Upper lobe of left lung (tissue), 6 donors: ENCODE data around the gene NPC2. TPM values are rescaled to one million over a fixed set of nuclear protein-coding genes. Genes with fewer than 3 reads are reported as not detected.

ENCODE experiments used
- ATAC-seq, 2 donors: fragments of 200-7000 bp; cut with Tn5 transposase; one replicate each; pipeline ENCODE4 v1.9.1; 2022; ENCODE audit warnings: mild to moderate bottlenecking in 2 of 2, moderate library complexity in 2 of 2; ENCODE audit not compliant: low FRiP score in 2 of 2
- DNase-seq, 2 donors: peaks; one replicate each; pipeline ENCODE4 v3.0.0-alpha.2; 2019 to 2020
- H3K27ac ChIP-seq, 4 donors: fragments of 200-600 bp; sonication (generic); one replicate each; pipeline ENCODE4 v1.5.1; 2016 to 2019
- H3K27me3 ChIP-seq, 4 donors: fragments of 200-600 bp; sonication (generic); one replicate each; pipeline ENCODE4 v1.5.1; 2017 to 2019
- H3K36me3 ChIP-seq, 4 donors: fragments of 200-600 bp; sonication (generic); one replicate each; pipeline ENCODE4 v1.5.1; 2016 to 2019
- H3K4me1 ChIP-seq, 4 donors: fragments of 200-600 bp; sonication (generic); one replicate each; pipeline ENCODE4 v1.5.1; 2018 to 2019
- H3K4me3 ChIP-seq, 4 donors: fragments of 200-600 bp; sonication (generic); one replicate each; pipeline ENCODE4 v1.5.1; 2017 to 2019; ENCODE audit warnings: mild to moderate bottlenecking in 2 of 4, moderate library complexity in 1 of 4
- H3K9me3 ChIP-seq, 4 donors: fragments of 200-600 bp; sonication (generic); one replicate each; pipeline ENCODE4 v1.5.1; 2018 to 2019
- EP300 ChIP-seq, 4 donors: sonication (generic); formaldehyde crosslinking; IDR thresholded peaks; one replicate each; pipeline ENCODE4 v1.5.1; 2017; ENCODE audit warnings: antibody characterized with exemption in 4 of 4, control low read depth in 2 of 4
- POLR2A ChIP-seq, 4 donors: fragments of 450-650 bp; IDR thresholded peaks; one replicate each; pipeline ENCODE4 v1.5.1; 2016 to 2017; ENCODE audit warnings: antibody characterized with exemption in 4 of 4, mild to moderate bottlenecking in 2 of 4
- POLR2AphosphoS5 ChIP-seq, 2 donors: sonication (generic); formaldehyde crosslinking; IDR thresholded peaks; one replicate each; pipeline ENCODE4 v1.5.1; 2017; ENCODE audit warnings: antibody characterized with exemption in 2 of 2
- WGBS, 2 donors: methylation state at CpG; one replicate each; pipeline ENCODE4 v1.1.5; 2017 to 2018; 5-methylcytosine and 5-hydroxymethylcytosine counted together
- total RNA-seq, 6 donors: library from RNA; depleted of rRNA in 4 of 6; stranded (reverse); fragments of >200 nt in 4 of 6; gene quantifications; one replicate each; pipeline versions ENCODE4 v1.1.0 to v1.2.1, GENCODE V29; 2016 to 2021
- TF ChIP-seq, protein P1 (sequence below), 6 experiments: fragments of 450-650 bp in 4 of 6; fragments of 200-600 bp in 2 of 6; sonication (generic) in 2 of 6; IDR thresholded peaks; one replicate each; pipeline ENCODE4 v1.5.1; 2016 to 2019; ENCODE audit warnings: antibody characterized with exemption in 6 of 6
- donor health status: DM: no; HTN: no; CAD: no; lungs with moderate emphysema.
- donor health status: DM: no; HTN: yes; CAD: no; lungs with severe emphysema.

Gene NPC2
- total RNA-seq, 6 donors from 2014 or later = 351 to 1,281 (median 524) TPM

DNA sequence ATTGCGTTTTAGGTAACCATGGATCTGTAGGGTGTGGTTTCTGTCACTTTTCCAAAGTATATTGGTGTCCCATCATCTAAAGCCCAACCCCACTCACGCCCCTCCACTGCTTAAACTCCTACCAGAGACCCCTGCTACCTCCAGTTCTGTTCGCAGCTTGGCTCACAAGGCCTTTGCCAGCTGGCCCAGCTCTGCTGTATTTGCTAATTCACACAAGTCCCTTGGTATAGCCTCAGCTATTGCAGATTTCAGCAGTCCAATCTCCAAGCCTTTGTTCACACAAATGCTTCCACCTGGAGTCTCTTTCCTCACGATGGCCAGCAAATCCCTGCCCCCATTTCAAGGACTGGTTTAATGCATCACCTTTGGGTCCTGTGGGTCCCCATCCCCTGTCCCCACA lies 24.6 kb upstream of the NPC2 start:
- H3K4me3 ChIP-seq = no peak overlapping the region
- peaks cover 0 to 20% (median 12%) of the 10 kb centered on the region in 4 donors for H3K4me1 ChIP-seq
- peaks cover 0 to 9% (median 0%) of the 10 kb centered on the region in 4 donors for H3K36me3 ChIP-seq
- WGBS, 2 donors = 90 to 91% methylated on average over 4 of the region's 4 CpGs
- no peaks in the 10 kb centered on the region for H3K9me3 ChIP-seq
- TF ChIP-seq POLR2AphosphoS5 (IDR thresholded peaks at IDR 0.05) = no peak
- no peak for TF ChIP-seq EP300 (IDR thresholded peaks at IDR 0.05)
- TF ChIP-seq, protein P1, sequence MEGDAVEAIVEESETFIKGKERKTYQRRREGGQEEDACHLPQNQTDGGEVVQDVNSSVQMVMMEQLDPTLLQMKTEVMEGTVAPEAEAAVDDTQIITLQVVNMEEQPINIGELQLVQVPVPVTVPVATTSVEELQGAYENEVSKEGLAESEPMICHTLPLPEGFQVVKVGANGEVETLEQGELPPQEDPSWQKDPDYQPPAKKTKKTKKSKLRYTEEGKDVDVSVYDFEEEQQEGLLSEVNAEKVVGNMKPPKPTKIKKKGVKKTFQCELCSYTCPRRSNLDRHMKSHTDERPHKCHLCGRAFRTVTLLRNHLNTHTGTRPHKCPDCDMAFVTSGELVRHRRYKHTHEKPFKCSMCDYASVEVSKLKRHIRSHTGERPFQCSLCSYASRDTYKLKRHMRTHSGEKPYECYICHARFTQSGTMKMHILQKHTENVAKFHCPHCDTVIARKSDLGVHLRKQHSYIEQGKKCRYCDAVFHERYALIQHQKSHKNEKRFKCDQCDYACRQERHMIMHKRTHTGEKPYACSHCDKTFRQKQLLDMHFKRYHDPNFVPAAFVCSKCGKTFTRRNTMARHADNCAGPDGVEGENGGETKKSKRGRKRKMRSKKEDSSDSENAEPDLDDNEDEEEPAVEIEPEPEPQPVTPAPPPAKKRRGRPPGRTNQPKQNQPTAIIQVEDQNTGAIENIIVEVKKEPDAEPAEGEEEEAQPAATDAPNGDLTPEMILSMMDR (IDR thresholded peaks at IDR 0.05) = no peak
- no peak for TF ChIP-seq POLR2A (IDR thresholded peaks at IDR 0.05)
- H3K27me3 ChIP-seq = no peaks in the 10 kb centered on the region
- DNase-seq (no peak), ATAC-seq (no peak)
- no peak overlapping the region for H3K27ac ChIP-seq

DNA sequence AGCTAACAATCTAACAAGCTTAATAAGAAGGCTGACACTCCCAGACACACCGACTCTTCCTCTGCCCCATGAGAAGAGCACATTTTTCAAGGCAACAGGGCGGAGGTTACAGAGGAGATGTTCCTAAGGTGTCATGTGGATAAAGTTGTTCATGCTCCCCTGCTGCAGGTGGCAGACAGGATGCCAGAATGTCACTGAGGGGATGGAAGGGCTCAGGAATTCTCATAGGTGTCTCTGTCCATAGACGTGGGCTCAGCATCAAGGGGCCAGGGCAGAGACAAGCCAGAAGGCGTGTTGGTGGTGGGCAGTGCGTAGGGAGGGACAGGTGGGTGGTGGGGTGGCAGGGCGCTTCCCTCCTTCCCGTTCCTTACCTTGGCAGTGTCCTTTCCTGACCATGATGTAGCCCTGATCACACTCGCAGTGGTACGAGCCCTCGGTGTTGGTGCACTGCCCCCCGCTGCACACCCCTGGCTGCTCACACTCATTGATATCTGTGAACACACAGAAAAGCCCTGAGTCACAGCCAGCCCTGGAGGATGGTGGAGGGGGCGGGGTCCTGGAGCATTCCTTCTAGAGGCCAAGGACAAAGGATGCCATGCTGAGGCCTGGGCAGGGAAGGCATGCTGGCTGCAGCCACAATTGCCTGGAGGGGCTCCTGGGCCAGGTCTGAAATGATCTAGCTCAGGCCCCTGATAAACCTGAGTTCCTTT lies 23.5 kb upstream of the NPC2 start:
- ATAC-seq = no peak
- Histone ChIP-seq H3K4me1 (peaks cover 0 to 20% (median 12%) of the 10 kb centered on the region in 4 donors), H3K27me3 (no peaks in the 10 kb centered on the region), H3K9me3 (no peaks in the 10 kb centered on the region), H3K4me3 (no peak overlapping the region), H3K27ac (no peak overlapping the region), H3K36me3 (peaks cover 0 to 5% (median 0%) of the 10 kb centered on the region in 4 donors)
- DNase-seq = peak in 1 of 2 donors; percentile 46
- TF ChIP-seq POLR2AphosphoS5 (IDR thresholded peaks at IDR 0.05) (no peak), EP300 (IDR thresholded peaks at IDR 0.05) (no peak), POLR2A (IDR thresholded peaks at IDR 0.05) (no peak)
- TF ChIP-seq, protein P1 (IDR thresholded peaks at IDR 0.05) = no peak
- WGBS, 2 donors = 89 to 97% methylated on average over 7 to 12 of the region's 12 CpGs

DNA sequence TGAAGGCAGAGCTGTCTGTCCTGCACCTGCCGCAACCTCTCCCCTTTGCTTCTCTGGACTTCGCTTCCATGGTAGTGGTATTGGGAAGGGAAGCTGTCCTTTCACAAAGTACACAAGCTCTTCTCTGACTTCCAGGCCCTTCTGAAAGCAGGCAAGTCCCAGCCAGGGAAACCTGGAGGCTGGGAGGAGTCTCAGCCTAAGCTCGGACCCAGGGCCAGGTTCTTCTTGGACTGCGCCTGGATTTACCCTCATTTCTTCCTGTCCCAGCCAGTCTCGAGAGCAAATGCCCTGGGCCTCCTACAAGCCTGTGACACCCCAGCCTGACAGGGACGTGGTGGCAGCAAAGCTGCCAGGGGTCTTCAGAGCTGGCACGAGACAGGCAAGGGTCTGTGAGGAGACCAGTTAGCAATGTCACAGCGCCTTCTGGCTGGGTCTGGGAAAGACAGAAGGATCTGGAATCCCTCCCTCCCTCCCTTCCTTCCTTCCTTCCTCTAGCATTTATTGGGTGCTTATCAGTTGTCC lies 22.8 kb upstream of the NPC2 start:
- Histone ChIP-seq H3K27me3 (no peaks in the 10 kb centered on the region), H3K4me3 (no peak overlapping the region), H3K36me3 (no peaks in the 10 kb centered on the region), H3K27ac (peak overlapping the region in 1 of 4 donors; percentile 21), H3K4me1 (peaks cover 0 to 20% (median 12%) of the 10 kb centered on the region in 4 donors), H3K9me3 (no peaks in the 10 kb centered on the region)
- 85 to 89% methylated on average over 6 to 8 of the region's 8 CpGs for WGBS, 2 donors
- no peak for ATAC-seq
- no peak for DNase-seq
- TF ChIP-seq POLR2AphosphoS5 (IDR thresholded peaks at IDR 0.05) (no peak), POLR2A (IDR thresholded peaks at IDR 0.05) (no peak), EP300 (IDR thresholded peaks at IDR 0.05) (no peak)
- TF ChIP-seq, protein P1 (IDR thresholded peaks at IDR 0.05) = no peak

DNA sequence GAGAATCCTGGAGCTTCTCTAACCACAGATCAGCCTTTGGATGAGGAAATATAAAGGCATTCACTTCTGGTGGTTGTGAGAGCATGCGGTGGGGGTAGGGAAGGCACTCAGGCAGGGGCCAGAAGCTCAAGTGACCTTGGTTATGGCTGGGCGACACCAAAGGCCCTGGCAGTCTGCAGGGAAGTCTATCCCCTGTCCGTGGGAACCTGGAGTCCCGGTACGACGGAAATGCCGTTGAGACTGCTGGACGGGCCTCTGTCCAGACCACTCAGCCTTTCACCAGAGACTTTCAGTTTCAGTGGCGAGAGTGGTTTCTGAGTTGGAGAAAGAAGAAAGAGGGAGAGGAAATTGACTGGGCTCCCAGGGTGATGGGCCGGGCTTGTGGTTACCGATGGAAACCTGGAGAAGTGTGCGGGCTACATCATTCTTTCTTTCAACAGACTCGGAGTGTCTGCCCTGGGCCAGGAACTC lies 21.4 kb upstream of the NPC2 start:
- WGBS, 2 donors = 13 to 47% methylated on average over 12 to 13 of the region's 13 CpGs
- TF ChIP-seq, protein P1 (IDR thresholded peaks at IDR 0.05) = no peak
- peak in 1 of 2 donors; percentile 21 for TF ChIP-seq POLR2AphosphoS5 (IDR thresholded peaks at IDR 0.05)
- Histone ChIP-seq H3K27me3 (no peaks in the 10 kb centered on the region), H3K9me3 (no peaks in the 10 kb centered on the region), H3K4me3 (peak overlapping the region in 2 of 4 donors; percentile 17 to 20), H3K36me3 (no peaks in the 10 kb centered on the region), H3K4me1 (peaks cover 0 to 20% (median 12%) of the 10 kb centered on the region in 4 donors), H3K27ac (peak overlapping the region; percentile 20 to 77 (median 50))
- DNase-seq = peak in 1 of 2 donors; percentile 82
- ATAC-seq = peak in 1 of 2 donors; percentile 59
